Smooth muscle cell (in vitro differentiated cells): Measurements from ENCODE around the gene PMPCA. TPM values are rescaled to one million over a fixed set of nuclear protein-coding genes. Genes with fewer than 3 reads are reported as not detected.

Source experiments
- DNase-seq: peaks from one replicate; lab custom pipeline; 2025; ENCODE audit not compliant: unreplicated experiment; lab: John Stamatoyannopoulos, UW
- H2AFZ ChIP-seq: fragments of 200-600 bp; sonication (generic); 2 replicates; pipeline ENCODE4 v1.6.0; 2016; ENCODE audit warnings: antibody characterized with exemption, low read depth, mild to moderate bottlenecking
- H3F3A ChIP-seq: fragments of 200-600 bp; sonication (generic); 2 replicates; pipeline ENCODE4 v1.6.0; 2017; ENCODE audit warnings: antibody characterized with exemption, low read depth
- H3K27ac ChIP-seq: fragments of 200-600 bp; sonication (generic); 2 replicates; pipeline ENCODE4 v1.5.1; 2016; ENCODE audit warnings: low read depth, mild to moderate bottlenecking
- H3K27me3 ChIP-seq: fragments of 200-600 bp; sonication (generic); 2 replicates; pipeline ENCODE4 v1.6.1; 2016; ENCODE audit warnings: low read depth, mild to moderate bottlenecking
- H3K36me3 ChIP-seq: fragments of 200-600 bp; sonication (generic); 2 replicates; pipeline ENCODE4 v1.5.1; 2016; ENCODE audit warnings: low read depth
- H3K4me1 ChIP-seq: fragments of 200-600 bp; sonication (generic); 2 replicates; pipeline ENCODE4 v1.5.1; 2016; ENCODE audit warnings: low read depth
- H3K4me2 ChIP-seq: fragments of 200-600 bp; sonication (generic); 2 replicates; pipeline ENCODE4 v1.6.0; 2016; ENCODE audit warnings: mild to moderate bottlenecking
- H3K4me3 ChIP-seq: fragments of 200-600 bp; sonication (generic); 2 replicates; pipeline ENCODE4 v1.5.1; 2016; ENCODE audit warnings: mild to moderate bottlenecking
- H3K79me2 ChIP-seq: fragments of 200-600 bp; sonication (generic); 2 replicates; pipeline ENCODE4 v1.6.0; 2016; ENCODE audit warnings: low read depth, mild to moderate bottlenecking
- H3K9ac ChIP-seq: fragments of 200-600 bp; sonication (generic); 2 replicates; pipeline ENCODE4 v1.6.0; 2016; ENCODE audit warnings: low read depth
- H3K9me3 ChIP-seq: fragments of 200-600 bp; sonication (generic); replicated peaks from 2 replicates; pipeline ENCODE4 v1.5.1; 2016; ENCODE audit warnings: low read depth
- H4K20me1 ChIP-seq: fragments of 200-600 bp; sonication (generic); 2 replicates; pipeline ENCODE4 v1.6.0; 2016; ENCODE audit warnings: low read depth
- CTCF ChIP-seq: fragments of 200-600 bp; sonication (generic); IDR thresholded peaks from 2 replicates; pipeline ENCODE4 v1.5.1; 2017; ENCODE audit warnings: borderline replicate concordance, mild to moderate bottlenecking, antibody characterized with exemption; ENCODE audit not compliant: insufficient read depth, poor library complexity, severe bottlenecking
- WGBS: methylation state at CpG from one replicate; pipeline ENCODE4 v1.1.7; 2016; ENCODE audit warnings: low lambda C conversion rate; 5-methylcytosine and 5-hydroxymethylcytosine counted together
- polyA plus RNA-seq: library from polyadenylated mRNA; unstranded; fragments of >200 nt; fragmentation: Nextera tagmentation; extraction: Ambion mirVana; gene quantifications from 2 replicates; pipeline ENCODE4 v1.2.1, GENCODE V29; 2016
- total RNA-seq: library from RNA; depleted of rRNA; stranded (reverse); fragments of >200 nt; gene quantifications from 2 replicates; pipeline ENCODE4 v1.2.3, GENCODE V29; 2014

Gene PMPCA
- total and polyA plus RNA-seq, 2 experiments from 2014 or later: 39.8 to 73.0 TPM

DNA sequence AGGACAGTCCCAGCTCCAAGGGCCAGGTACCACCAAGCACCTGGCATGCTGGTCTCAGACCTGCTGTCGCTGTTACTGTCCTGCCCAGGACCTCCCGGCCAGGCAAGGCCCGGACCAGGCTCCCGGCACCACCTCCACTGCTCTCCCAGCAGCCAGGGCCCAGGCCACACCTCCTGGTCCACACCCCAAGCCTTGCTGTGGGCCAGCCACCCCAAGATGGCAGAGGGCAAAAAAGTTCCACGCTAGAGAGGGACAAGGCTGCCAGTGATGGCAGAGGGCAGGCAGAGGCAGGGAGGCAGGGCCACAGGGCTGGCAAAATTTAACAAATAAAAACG is 48.0 kb upstream of the PMPCA start:
- DNase-seq: no peak
- Histone ChIP-seq H3K9ac (no peak overlapping the region), H3K4me3 (no peak overlapping the region), H3K27me3 (no peaks in the 10 kb centered on the region), H3K27ac (no peak overlapping the region), H3K4me1 (no peaks in the 10 kb centered on the region), H4K20me1 (peaks cover 7% of the 10 kb centered on the region), H3F3A (no peaks in the 10 kb centered on the region), H2AFZ (no peak overlapping the region), H3K79me2 (no peaks in the 10 kb centered on the region), H3K36me3 (no peaks in the 10 kb centered on the region), H3K9me3 (no peaks in the 10 kb centered on the region), H3K4me2 (peak overlapping the region; percentile 76)
- WGBS: 88% methylated on average over 6 of the region's 6 CpGs
- TF ChIP-seq CTCF: no peak

DNA sequence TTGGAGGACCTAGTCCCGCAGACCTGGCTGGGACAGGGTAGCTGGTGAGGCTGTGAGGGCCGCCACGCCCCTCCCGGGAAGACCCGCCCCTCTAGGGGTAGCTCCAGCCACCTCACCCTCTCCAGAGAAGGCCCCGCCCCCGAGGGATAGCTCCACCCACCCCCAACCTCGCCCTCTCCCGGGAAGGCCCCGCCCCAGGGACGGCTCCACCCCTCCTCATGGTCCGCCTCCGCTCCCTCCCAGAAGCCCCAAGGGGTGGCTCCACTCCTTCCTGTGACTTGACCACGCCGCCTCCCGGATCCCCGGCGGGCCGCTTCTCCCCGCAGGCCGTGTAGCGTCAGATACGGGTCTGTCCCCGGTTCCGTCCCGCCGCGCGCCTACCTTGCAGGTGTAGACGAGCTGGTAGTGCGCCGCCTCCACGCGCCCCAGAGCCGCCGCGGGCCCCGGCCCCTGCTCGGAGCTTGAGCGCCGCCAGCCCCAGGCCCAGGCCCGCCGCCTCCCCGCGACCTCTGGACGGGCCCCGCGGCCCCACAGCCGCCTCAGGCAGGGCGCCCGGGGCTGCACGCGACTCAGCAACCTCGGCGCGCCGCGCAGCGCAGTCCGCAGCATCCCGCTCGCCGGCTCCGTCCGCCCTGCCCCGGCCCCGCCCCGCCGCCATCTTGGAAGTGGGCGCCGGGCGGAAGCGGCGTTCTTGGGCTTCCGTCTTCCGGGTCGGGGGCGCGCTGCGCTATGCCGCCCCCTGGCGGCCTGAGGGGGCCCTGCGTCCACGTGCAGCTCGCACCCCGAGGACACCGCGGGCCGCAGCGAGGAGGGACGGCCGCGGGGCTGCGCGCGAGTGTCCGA is 47.1 kb upstream of the PMPCA start, which contains the start of gene DNLZ:
Gene DNLZ (minus strand): TSS at position 639 of the 843 bp plus-strand sequence. CDS start 30 bp downstream, at position 609.
- Histone ChIP-seq H3K79me2 (no peaks in the 10 kb centered on the region), H3K27me3 (no peaks in the 10 kb centered on the region), H3K27ac (no peak within 1 kb of the TSS), H3K4me2 (peak within 1 kb of the TSS; percentile 95), H3K9ac (no peak within 1 kb of the TSS), H4K20me1 (peaks cover 7% of the 10 kb centered on the region), H3K9me3 (no peaks in the 10 kb centered on the region), H3K36me3 (no peaks in the 10 kb centered on the region), H3F3A (no peaks in the 10 kb centered on the region), H3K4me1 (no peaks in the 10 kb centered on the region), H3K4me3 (peak within 1 kb of the TSS; percentile 95), H2AFZ (no peak within 1 kb of the TSS)
- peak; percentile 99 for TF ChIP-seq CTCF
- peak; percentile 94 for DNase-seq
- WGBS: 3% methylated on average over 78 of the region's 97 CpGs

DNA sequence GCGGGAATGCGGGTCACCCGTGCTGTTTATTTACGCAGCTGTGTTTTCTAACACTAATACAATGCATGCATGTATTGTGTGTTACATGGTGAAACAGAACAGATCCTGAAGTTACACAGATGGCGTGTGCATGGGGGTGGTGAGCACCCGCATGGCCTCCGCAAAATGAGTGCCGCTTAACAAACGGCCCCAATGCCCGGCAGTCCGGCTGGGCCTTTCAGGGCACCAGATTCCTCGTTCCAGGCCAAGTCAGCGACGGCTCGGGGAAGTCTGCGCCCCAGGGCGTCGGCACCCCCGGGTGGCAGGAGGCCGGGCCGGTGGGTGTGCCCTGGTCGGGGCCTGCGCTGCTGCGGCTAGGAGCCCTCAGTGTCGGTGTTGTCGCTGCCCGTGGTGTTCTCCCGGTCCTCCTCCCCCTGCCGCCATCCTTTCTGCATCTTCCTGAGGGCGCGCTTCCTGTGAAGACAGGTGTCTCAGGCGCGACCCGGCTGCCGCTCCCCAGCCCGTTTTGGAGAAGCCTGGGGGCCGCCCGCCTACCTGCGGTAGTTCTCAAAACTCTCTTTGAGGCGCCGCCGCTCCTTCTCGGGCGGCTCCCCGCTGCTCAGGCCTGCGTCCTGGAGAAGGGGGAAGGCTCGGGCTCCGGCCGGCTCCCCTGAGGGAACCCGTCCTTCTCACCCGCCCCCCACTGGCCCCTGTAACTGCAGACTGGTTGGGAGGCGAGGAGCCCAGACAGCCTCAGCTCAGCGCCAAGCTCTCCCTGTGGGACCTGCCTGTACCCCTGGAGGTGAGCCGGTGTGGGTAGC is 46.3 kb upstream of the PMPCA start:
- DNase-seq: no peak
- 84% methylated on average over 45 of the region's 54 CpGs for WGBS
- H3K79me2 ChIP-seq: no peaks in the 10 kb centered on the region
- H3K27me3 ChIP-seq: no peaks in the 10 kb centered on the region
- TF ChIP-seq CTCF: no peak
- H3K9ac ChIP-seq: no peak overlapping the region
- H4K20me1 ChIP-seq: peaks cover 7% of the 10 kb centered on the region
- H3K4me3 ChIP-seq: peak overlapping the region; percentile 95
- H3K9me3 ChIP-seq: no peaks in the 10 kb centered on the region
- peak overlapping the region; percentile 95 for H3K4me2 ChIP-seq
- H3K27ac ChIP-seq: no peak overlapping the region
- no peak overlapping the region for H2AFZ ChIP-seq
- H3K4me1 ChIP-seq: no peaks in the 10 kb centered on the region
- H3K36me3 ChIP-seq: no peaks in the 10 kb centered on the region
- H3F3A ChIP-seq: no peaks in the 10 kb centered on the region
